HG02678 (cell line): ENCODE results near the gene OR8B4.
"Not testable (repeated sequence)": the region's sequence is repeated elsewhere in the genome, so short reads cannot be mapped to it uniquely, and the experiment has no call there.

Experiments
- ATAC-seq: cut with Tn5 transposase; IDR thresholded peaks from one replicate; pipeline ENCODE4 v1.9.1; 2021; ENCODE audit warnings: mild to moderate bottlenecking, moderate library complexity; ENCODE audit not compliant: unreplicated experiment

Gene OR8B4

DNA sequence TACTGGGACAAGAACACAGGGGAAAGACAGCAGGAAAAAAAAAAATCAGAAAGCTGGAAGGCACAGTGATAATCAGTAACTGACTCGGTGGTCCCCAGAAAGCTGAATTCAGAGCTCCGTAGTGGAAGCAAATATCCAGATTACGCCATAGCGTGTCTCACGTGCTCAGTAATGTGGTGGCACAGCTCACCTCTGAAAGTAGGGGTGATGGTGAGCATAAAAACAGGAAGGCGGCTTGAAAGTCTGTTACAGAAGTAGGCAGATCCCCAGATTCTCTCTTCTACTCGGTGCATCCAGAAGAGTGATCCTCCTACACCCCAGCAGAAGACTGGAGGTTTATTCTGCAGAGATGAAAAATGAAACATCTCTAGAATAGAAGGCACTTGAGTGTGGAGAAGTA is 14.8 kb downstream of the OR8B4 start:
- ATAC-seq, result no peak

- ATAC-seq, result no peak
Observed at GRCh38 chr11:124405581-124405980, 19.1 kb downstream of the OR8B4 start.

DNA sequence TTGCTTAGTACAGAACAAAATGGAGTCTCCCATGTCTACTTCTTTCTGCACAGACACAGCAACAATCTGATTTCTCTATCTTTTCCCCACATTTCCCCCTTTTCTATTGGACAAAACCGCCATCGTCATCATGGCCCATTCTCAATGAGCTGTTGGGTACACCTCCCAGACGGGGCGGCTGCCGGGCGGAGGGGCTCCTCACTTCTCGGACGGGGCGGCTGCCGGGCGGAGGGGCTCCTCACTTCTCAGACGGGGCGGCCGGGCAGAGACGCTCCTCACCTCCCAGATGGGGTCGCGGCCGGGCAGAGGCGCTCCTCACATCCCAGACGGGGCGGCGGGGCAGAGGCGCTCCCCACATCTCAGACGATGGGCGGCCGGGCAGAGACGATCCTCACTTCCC is 21.5 kb downstream of the OR8B4 start:
- not testable (repeated sequence) for ATAC-seq

DNA sequence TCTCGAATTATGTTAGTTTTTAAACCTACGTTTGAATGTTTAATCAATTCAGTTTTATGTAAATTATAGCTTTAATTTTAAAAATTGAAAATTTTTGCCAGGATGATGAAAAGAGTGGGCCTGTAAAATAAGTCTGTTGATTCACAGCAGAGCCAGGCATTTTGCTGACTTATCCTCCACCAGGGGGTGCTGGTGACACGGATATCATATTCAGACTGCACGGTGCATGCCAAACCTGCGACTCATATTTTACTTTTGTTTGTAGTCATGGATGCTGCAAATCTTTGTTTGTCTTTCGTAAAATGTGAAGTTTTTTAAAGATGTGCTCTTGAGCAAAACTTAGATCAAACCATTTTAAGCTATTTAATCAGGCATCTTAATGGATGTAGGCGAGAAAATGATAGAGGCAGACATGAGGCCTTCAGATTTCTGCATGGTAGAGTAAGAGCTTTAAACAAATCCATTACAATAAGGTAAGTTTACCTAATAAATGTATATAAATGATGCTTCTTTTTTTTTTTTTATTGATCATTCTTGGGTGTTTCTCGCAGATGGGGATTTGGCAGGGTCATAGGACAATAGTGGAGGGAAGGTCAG is 22.2 kb downstream of the OR8B4 start:
- peak; percentile 97 for ATAC-seq

DNA sequence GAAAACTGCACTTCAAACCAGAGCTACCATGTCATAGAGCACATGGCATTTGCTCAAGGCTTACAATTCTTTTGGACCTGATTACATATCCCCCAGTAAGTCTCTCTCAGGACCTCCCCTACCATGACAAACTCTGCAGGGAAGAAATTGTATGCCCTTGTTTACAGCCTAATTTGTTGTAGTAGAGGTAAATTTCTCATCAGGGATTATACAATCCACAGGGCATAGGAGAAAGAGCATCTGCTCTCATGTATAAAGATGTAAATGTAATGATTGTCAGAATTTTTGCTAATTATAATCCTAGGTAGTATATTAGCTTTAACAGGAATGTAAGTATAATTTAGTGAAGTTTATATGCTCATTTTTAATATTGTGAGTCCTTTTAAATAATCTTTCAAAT is 25.7 kb downstream of the OR8B4 start, which contains the start of gene OR8B3:
Gene OR8B3, minus strand, starts transcription at position 101 of the 400 bp plus-strand sequence. CDS start 1,673 bp downstream, outside the sequence.
- no peak for ATAC-seq

DNA sequence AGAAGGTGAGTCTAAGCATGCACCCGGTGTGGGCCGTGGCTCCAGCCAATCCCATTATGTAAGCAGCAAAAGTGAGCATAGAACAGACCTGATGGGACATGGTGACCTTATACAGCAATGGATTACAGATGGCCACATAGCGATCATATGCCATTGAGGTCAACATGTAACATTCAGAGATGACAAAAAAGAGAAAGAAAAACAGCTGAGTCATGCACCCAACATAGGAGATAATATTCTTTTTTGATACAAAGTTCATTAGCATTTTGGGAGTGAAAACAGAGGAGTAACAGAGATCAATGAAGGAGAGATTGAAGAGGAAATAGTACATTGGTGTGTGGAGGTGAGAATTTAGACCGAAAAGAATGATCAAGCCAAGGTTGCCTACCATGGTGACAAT is 27.8 kb downstream of the OR8B4 start:
- ATAC-seq, result not testable (repeated sequence)

DNA sequence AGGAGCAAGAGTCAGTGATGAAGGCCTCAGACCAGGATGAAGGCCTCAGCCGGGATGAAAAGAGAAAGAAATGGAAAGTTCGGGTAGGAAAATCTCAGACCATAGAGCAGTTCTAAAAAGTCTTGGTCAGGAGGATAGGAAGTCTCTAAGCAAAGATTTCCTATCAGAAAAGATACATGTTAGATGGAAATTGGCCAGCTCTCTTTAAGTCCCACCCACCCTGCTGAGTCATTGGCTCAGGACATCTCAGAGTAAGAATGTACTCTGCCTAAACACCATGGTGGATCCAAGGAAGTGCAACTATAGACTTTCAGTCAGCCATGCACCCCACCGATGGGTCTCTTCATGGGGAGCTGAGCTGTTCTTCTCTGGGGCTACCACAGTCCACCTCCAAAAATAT is 30.3 kb downstream of the OR8B4 start:
- no peak for ATAC-seq

DNA sequence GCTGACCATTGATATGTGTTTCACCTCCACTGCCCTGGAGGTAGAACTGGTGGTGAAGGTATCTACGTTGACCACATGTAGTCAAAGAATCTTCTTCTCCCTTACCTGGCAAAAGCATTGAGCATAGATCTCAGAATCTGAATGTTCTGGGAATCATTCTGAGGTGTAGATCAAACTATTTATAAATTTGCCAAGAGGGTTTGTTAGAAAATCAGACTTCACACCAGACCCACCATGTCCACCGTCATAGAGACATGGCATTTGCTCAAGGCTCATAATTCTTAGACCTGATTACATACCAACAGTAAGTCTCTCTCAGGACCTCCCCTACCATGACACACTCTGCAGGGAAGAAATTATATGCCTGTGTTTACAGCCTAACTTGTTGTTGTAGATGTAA is 40.3 kb downstream of the OR8B4 start, which contains the start of gene OR8B2:
Gene OR8B2, minus strand, starts transcription at position 101 of the 400 bp plus-strand sequence. CDS start 1,156 bp downstream, outside the sequence.
- ATAC-seq, result no peak

GRCh38 chr11:124382857-124383256 is 41.8 kb downstream of the OR8B4 start:
- not testable (repeated sequence) for ATAC-seq

GRCh38 chr11:124380585-124380984 is 44.1 kb downstream of the OR8B4 start:
- ATAC-seq, result no peak

DNA sequence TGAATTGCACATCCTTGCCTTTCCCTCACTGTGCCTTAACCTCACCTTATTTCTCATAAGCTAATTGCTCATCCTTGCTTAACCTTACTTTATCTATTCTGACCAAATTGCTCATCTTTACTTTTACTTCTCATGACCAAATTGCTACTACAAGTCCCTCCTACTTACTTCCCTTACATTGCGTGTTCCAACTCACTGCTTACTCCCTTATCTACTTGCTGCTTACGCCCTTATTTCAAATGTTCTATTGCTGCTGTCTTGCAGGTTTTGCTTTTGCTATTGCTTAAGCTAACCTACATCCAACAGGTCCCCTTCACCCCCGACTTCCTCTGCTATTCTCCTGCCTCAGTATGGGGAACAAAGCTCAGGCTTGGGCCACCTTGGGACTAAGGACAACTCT is 48.4 kb downstream of the OR8B4 start:
- ATAC-seq, result no peak
